K562 (cell line): ENCODE results near the gene MBD3. TPM values are rescaled to one million over a fixed set of nuclear protein-coding genes. Genes with fewer than 3 reads are reported as not detected.
A peak's percentile ranks its signal among the peaks of the same experiment; 100 is the strongest.

Experiments
- ARNT ChIP-seq, 2 experiments: fragments of 450-650 bp; IDR thresholded peaks; 2 replicates each; pipeline ENCODE4 v1.6.1; 2016; ENCODE audit warnings: mild to moderate bottlenecking in 1 of 2
- CBX5 ChIP-seq: IDR thresholded peaks from 2 replicates; pipeline ENCODE4 v1.6.1; 2014; ENCODE audit warnings: low read depth, borderline replicate concordance
- CHCHD3 ChIP-seq: fragments of 250-450 bp; sonication (Bioruptor Pico); IDR thresholded peaks from 2 replicates; pipeline ENCODE4 v2.1.2; 2022; ENCODE audit warnings: mild to moderate bottlenecking
- GABPB2 ChIP-seq: fragments of 250-450 bp; sonication (Bioruptor Pico); conservative IDR thresholded peaks from 2 replicates; pipeline ENCODE4 v1.5.1; 2021; ENCODE audit warnings: mild to moderate bottlenecking
- HCFC1 ChIP-seq: IDR thresholded peaks from 2 replicates; pipeline ENCODE4 v1.6.1; 2012; ENCODE audit warnings: low read depth, low read length, improper control_type of control experiment
- HMG20B ChIP-seq: fragments of 250-450 bp; sonication (Bioruptor Pico); IDR thresholded peaks from 2 replicates; pipeline ENCODE4 v1.5.0; 2021; ENCODE audit warnings: mild to moderate bottlenecking
- ILK ChIP-seq: fragments of 450-650 bp; IDR thresholded peaks from 2 replicates; pipeline ENCODE4 v1.6.1; 2016; ENCODE audit warnings: missing genetic modification characterization, low read depth, mild to moderate bottlenecking, missing compliant biosample characterization, moderate library complexity, borderline replicate concordance
- KAT2B ChIP-seq: IDR thresholded peaks from one replicate; pipeline ENCODE4 v1.6.1; 2012; ENCODE audit warnings: low read depth, mild to moderate bottlenecking, control low read depth, inconsistent platforms, low read length, moderate library complexity
- NBN ChIP-seq: fragments of 450-650 bp; IDR thresholded peaks from 2 replicates; pipeline ENCODE4 v1.6.1; 2016; ENCODE audit warnings: low read depth, mild to moderate bottlenecking
- NUFIP1 ChIP-seq: fragments of 450-650 bp; IDR thresholded peaks from 2 replicates; pipeline ENCODE4 v1.6.1; 2018; ENCODE audit not compliant: partially characterized antibody
- RFX5 ChIP-seq: IDR thresholded peaks from 2 replicates; pipeline ENCODE4 v1.6.1; 2011; ENCODE audit warnings: low read depth, mild to moderate bottlenecking, improper control_type of control experiment, low read length
- SMAD2 ChIP-seq: fragments of 150-350 bp; IDR thresholded peaks from 2 replicates; pipeline ENCODE4 v1.6.1; 2014; ENCODE audit warnings: low read depth, mild to moderate bottlenecking, low read length
- TAL1 ChIP-seq: fragments of 450-650 bp; IDR thresholded peaks from 2 replicates; pipeline ENCODE4 v1.6.1; 2016; ENCODE audit warnings: mild to moderate bottlenecking
- ZNF224 ChIP-seq: sonication (generic); formaldehyde crosslinking; IDR thresholded peaks from 2 replicates; pipeline ENCODE4 v1.8.0; 2022; ENCODE audit warnings: mild to moderate bottlenecking, missing genetic modification reagents
- ZNF76 ChIP-seq: fragments of 250-450 bp; sonication (Bioruptor Pico); IDR thresholded peaks from 2 replicates; pipeline ENCODE4 v1.4.0; 2020; ENCODE audit warnings: mild to moderate bottlenecking, moderate library complexity, borderline replicate concordance
- ZNF778 ChIP-seq: fragments of 450-650 bp; formaldehyde crosslinking; IDR thresholded peaks from 2 replicates; pipeline ENCODE4 v1.4.0; 2020; ENCODE audit warnings: mild to moderate bottlenecking, moderate library complexity
- polyA plus RNA-seq, 8 experiments: library from polyadenylated mRNA; depleted of rRNA in 4 of 8; stranded (reverse) in 5 of 8; unstranded in 3 of 8; fragments of >200 nt; fragmentation: Nextera tagmentation in 2 of 8; fragmentation: Illumina TruSeq in 1 of 8; extraction: Ambion mirVana in 2 of 8; extraction: Trizol in 1 of 8; gene quantifications; 2 replicates each; pipeline versions ENCODE4 v1.2.1 to v1.2.3, GENCODE V29; 2011 to 2014; ENCODE audit warnings: inconsistent platforms in 1 of 8, missing spikeins in 1 of 8
- total RNA-seq, 7 experiments: library from RNA; depleted of rRNA in 6 of 7; stranded (reverse); fragments of >200 nt in 6 of 7; fragmentation: Illumina TruSeq in 2 of 7; extraction: Trizol in 2 of 7; gene quantifications; 2 replicates each; pipeline versions ENCODE4 v1.2.1 to v1.2.3, GENCODE V29; 2011 to 2021; ENCODE audit warnings: low replicate concordance in 1 of 7
- TF ChIP-seq, protein P1 (sequence below), 2 experiments: IDR thresholded peaks; 2 replicates each; pipeline ENCODE4 v1.6.1; 2012; ENCODE audit warnings: improper control_type of control experiment in 2 of 2, low read depth in 2 of 2, low read length in 2 of 2, borderline replicate concordance in 1 of 2
- TF ChIP-seq, protein P2 (sequence below): fragments of 250-450 bp; sonication (Bioruptor Pico); IDR thresholded peaks from 2 replicates; pipeline ENCODE4 v1.9.0; 2021; ENCODE audit warnings: mild to moderate bottlenecking, inconsistent platforms
- TF ChIP-seq, protein P3 (sequence below): fragments of 450-650 bp; formaldehyde crosslinking; conservative IDR thresholded peaks from 2 replicates; pipeline ENCODE4 v1.4.0; 2022; ENCODE audit warnings: mild to moderate bottlenecking, missing genetic modification characterization
- TF ChIP-seq, protein P4 (sequence below): sonication (generic); formaldehyde crosslinking; IDR thresholded peaks from 2 replicates; pipeline ENCODE4 v1.9.0; 2022; ENCODE audit warnings: mild to moderate bottlenecking, missing genetic modification reagents

The MBD3 gene
- total and polyA plus RNA-seq, 9 of the 15 experiments (the other 6 are each of a cell fraction or from before 2014, with no cell fraction given), result 0.24 to 137 (median 30.9) TPM

DNA sequence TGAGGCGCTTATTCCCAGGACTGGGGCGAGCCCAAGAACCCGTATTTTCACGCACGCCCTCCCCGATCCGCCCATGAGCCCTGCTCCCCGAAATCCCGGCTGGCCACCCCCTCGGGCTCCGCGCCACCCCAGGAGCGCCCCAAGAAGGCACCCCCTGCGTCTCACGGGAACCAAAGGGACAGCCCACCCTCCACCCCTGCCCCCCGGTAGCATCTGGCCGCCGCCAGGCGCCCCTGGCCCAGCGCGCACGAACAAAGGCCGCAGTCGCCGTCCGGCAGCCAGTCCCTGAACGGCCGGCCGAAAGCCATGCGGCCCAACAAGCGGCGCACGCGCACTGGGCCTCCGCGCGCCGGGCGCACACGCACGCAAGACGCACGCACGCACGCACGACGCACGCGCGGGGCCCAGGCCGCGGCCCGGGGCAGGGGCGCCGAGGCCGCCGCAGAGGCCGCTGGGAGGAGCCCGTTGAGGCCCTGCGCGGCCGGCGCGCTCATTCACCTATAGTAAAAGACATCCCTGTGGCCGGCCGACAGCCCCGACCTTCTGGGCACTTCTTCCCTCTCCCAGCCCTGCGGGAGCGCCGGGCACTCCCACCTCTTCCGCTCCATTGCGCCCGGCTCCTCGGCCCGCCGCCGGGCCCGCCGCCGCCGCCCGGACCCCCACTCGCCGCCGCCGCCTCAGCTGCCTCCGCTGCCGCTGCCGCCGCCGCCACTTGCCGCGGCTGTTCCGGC, 476 bp downstream of the MBD3 start (continued):
- TF ChIP-seq ZNF224 (CRISPR knock-in tag) (no peak), NUFIP1 (no peak), SMAD2 (no peak), RFX5 (no peak), ZNF778 (CRISPR knock-in tag) (no peak), ILK (tag) (no peak), NBN (no peak), GABPB2 (no peak), ZNF76 (no peak), TAL1 (no peak), KAT2B (no peak), ARNT (IDR thresholded peaks at IDR 0.05) (no peak), HMG20B (CRISPR knock-in tag) (no peak), CBX5 (no peak), CHCHD3 (CRISPR knock-in tag) (no peak), HCFC1 (no peak; the same call in none of the 2 replicates)
- TF ChIP-seq, protein P1, sequence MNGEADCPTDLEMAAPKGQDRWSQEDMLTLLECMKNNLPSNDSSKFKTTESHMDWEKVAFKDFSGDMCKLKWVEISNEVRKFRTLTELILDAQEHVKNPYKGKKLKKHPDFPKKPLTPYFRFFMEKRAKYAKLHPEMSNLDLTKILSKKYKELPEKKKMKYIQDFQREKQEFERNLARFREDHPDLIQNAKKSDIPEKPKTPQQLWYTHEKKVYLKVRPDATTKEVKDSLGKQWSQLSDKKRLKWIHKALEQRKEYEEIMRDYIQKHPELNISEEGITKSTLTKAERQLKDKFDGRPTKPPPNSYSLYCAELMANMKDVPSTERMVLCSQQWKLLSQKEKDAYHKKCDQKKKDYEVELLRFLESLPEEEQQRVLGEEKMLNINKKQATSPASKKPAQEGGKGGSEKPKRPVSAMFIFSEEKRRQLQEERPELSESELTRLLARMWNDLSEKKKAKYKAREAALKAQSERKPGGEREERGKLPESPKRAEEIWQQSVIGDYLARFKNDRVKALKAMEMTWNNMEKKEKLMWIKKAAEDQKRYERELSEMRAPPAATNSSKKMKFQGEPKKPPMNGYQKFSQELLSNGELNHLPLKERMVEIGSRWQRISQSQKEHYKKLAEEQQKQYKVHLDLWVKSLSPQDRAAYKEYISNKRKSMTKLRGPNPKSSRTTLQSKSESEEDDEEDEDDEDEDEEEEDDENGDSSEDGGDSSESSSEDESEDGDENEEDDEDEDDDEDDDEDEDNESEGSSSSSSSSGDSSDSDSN (IDR thresholded peaks at IDR 0.05; ENCODE audit: borderline replicate concordance in 1 of 2, low read depth in 2 of 2, low read length in 2 of 2), result no peak
- TF ChIP-seq, protein P2, sequence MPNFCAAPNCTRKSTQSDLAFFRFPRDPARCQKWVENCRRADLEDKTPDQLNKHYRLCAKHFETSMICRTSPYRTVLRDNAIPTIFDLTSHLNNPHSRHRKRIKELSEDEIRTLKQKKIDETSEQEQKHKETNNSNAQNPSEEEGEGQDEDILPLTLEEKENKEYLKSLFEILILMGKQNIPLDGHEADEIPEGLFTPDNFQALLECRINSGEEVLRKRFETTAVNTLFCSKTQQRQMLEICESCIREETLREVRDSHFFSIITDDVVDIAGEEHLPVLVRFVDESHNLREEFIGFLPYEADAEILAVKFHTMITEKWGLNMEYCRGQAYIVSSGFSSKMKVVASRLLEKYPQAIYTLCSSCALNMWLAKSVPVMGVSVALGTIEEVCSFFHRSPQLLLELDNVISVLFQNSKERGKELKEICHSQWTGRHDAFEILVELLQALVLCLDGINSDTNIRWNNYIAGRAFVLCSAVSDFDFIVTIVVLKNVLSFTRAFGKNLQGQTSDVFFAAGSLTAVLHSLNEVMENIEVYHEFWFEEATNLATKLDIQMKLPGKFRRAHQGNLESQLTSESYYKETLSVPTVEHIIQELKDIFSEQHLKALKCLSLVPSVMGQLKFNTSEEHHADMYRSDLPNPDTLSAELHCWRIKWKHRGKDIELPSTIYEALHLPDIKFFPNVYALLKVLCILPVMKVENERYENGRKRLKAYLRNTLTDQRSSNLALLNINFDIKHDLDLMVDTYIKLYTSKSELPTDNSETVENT (CRISPR knock-in tag), result peak; percentile 74
- TF ChIP-seq, protein P3, sequence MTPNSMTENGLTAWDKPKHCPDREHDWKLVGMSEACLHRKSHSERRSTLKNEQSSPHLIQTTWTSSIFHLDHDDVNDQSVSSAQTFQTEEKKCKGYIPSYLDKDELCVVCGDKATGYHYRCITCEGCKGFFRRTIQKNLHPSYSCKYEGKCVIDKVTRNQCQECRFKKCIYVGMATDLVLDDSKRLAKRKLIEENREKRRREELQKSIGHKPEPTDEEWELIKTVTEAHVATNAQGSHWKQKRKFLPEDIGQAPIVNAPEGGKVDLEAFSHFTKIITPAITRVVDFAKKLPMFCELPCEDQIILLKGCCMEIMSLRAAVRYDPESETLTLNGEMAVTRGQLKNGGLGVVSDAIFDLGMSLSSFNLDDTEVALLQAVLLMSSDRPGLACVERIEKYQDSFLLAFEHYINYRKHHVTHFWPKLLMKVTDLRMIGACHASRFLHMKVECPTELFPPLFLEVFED (CRISPR knock-in tag), result peak; percentile 63; the same call in 1 of the 2 replicates
- TF ChIP-seq, protein P4, sequence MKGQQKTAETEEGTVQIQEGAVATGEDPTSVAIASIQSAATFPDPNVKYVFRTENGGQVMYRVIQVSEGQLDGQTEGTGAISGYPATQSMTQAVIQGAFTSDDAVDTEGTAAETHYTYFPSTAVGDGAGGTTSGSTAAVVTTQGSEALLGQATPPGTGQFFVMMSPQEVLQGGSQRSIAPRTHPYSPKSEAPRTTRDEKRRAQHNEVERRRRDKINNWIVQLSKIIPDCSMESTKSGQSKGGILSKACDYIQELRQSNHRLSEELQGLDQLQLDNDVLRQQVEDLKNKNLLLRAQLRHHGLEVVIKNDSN (CRISPR knock-in tag), result 0 out of 2 replicates have a peak, but pooled peaks have one; percentile 27
